Subcutaneous abdominal adipose tissue (tissue), 5 donors: ENCODE data around the gene CECR2.
"Not testable (repeated sequence)": the region's sequence is repeated elsewhere in the genome, so short reads cannot be mapped to it uniquely, and the experiment has no call there.

Experiments
- H3K27ac ChIP-seq: one replicate; pipeline ENCODE4 v1.7.0; 2013; ENCODE audit warnings: low read depth, mild to moderate bottlenecking, inconsistent platforms, low read length, moderate library complexity
- H3K27me3 ChIP-seq, 5 donors: one replicate each; pipeline ENCODE4 v1.7.0; 2013; ENCODE audit warnings: low read length in 5 of 5, inconsistent platforms in 1 of 5; ENCODE audit not compliant: control insufficient read depth in 5 of 5, insufficient read depth in 4 of 5
- H3K36me3 ChIP-seq, 5 donors: one replicate each; pipeline ENCODE4 v1.7.0; 2013; ENCODE audit warnings: low read length in 5 of 5; ENCODE audit not compliant: control insufficient read depth in 5 of 5, insufficient read depth in 5 of 5
- H3K4me1 ChIP-seq, 5 donors: one replicate each; pipeline ENCODE4 v1.7.0; 2013; ENCODE audit warnings: low read length in 5 of 5, mild to moderate bottlenecking in 3 of 5, moderate library complexity in 1 of 5; ENCODE audit not compliant: control insufficient read depth in 5 of 5, insufficient read depth in 5 of 5
- H3K4me3 ChIP-seq, 5 donors: one replicate each; pipeline ENCODE4 v1.7.0; 2013; ENCODE audit warnings: low read length in 5 of 5, low read depth in 1 of 5
- H3K9ac ChIP-seq, 5 donors: one replicate each; pipeline ENCODE4 v1.7.0; 2013; ENCODE audit warnings: low read length in 5 of 5, mild to moderate bottlenecking in 4 of 5, moderate library complexity in 3 of 5
- H3K9me3 ChIP-seq, 5 donors: one replicate each; pipeline ENCODE4 v1.7.0; 2013; ENCODE audit warnings: low read length in 5 of 5; ENCODE audit not compliant: control insufficient read depth in 5 of 5
- donor health status: healthy.
- donor health status: healthy.
- donor health status: healthy.
- donor health status: healthy.
- donor health status: healthy.

CECR2 gene

GRCh38 chr22:17418890-17419324 lies 49.6 kb downstream of the CECR2 start:
- Histone ChIP-seq H3K4me1 (no peaks in the 10 kb centered on the region), H3K9ac (no peak overlapping the region), H3K9me3 (no peaks in the 10 kb centered on the region)

GRCh38 chr22:17419348-17419747 lies 50.1 kb downstream of the CECR2 start:
- Histone ChIP-seq H3K36me3 (no peaks in the 10 kb centered on the region), H3K9me3 (no peaks in the 10 kb centered on the region), H3K27ac (no peak overlapping the region), H3K4me1 (no peaks in the 10 kb centered on the region), H3K9ac (no peak overlapping the region), H3K4me3 (no peak overlapping the region), H3K27me3 (no peaks in the 10 kb centered on the region)

More at GRCh38 chr22:17418890-17419324, 49.6 kb downstream of the CECR2 start:
- no peak overlapping the region for H3K27ac ChIP-seq
- no peaks in the 10 kb centered on the region for H3K36me3 ChIP-seq
- no peak overlapping the region for H3K4me3 ChIP-seq
- no peaks in the 10 kb centered on the region for H3K27me3 ChIP-seq

GRCh38 chr22:17422736-17423343 lies 53.6 kb downstream of the CECR2 start:
- no peaks in the 10 kb centered on the region for H3K9me3 ChIP-seq
- no peak overlapping the region for H3K4me3 ChIP-seq
- H3K27me3 ChIP-seq = no peaks in the 10 kb centered on the region
- no peak overlapping the region for H3K9ac ChIP-seq
- H3K4me1 ChIP-seq = no peaks in the 10 kb centered on the region
- H3K27ac ChIP-seq = no peak overlapping the region
- no peaks in the 10 kb centered on the region for H3K36me3 ChIP-seq

- H3K36me3 ChIP-seq = no peaks in the 10 kb centered on the region
- no peaks in the 10 kb centered on the region for H3K27me3 ChIP-seq
- H3K9me3 ChIP-seq = no peaks in the 10 kb centered on the region
- H3K27ac ChIP-seq = no peak overlapping the region
- no peak overlapping the region for H3K9ac ChIP-seq
- H3K4me1 ChIP-seq = no peaks in the 10 kb centered on the region
- H3K4me3 ChIP-seq = no peak overlapping the region
Measured at GRCh38 chr22:17423616-17424015, 54.4 kb downstream of the CECR2 start.

GRCh38 chr22:17427528-17427927 lies 58.3 kb downstream of the CECR2 start:
- not testable (repeated sequence) for H3K27ac ChIP-seq, H3K27me3 ChIP-seq, H3K9me3 ChIP-seq, H3K36me3 ChIP-seq, H3K4me3 ChIP-seq, H3K9ac ChIP-seq
- H3K4me1 ChIP-seq = peaks cover 3 to 11% (median 6%) of the 10 kb centered on the region in 5 donors

- Histone ChIP-seq H3K9ac (no peak overlapping the region), H3K4me3 (no peak overlapping the region), H3K27me3 (no peaks in the 10 kb centered on the region), H3K4me1 (peaks cover 3 to 11% (median 6%) of the 10 kb centered on the region in 5 donors), H3K9me3 (no peaks in the 10 kb centered on the region), H3K27ac (no peak overlapping the region), H3K36me3 (no peaks in the 10 kb centered on the region)
Measured at GRCh38 chr22:17429516-17429915, 60.3 kb downstream of the CECR2 start.

GRCh38 chr22:17430412-17430811 lies 61.2 kb downstream of the CECR2 start:
- Histone ChIP-seq H3K27ac (no peak overlapping the region), H3K36me3 (no peaks in the 10 kb centered on the region), H3K4me1 (peaks cover 3 to 11% (median 6%) of the 10 kb centered on the region in 5 donors), H3K4me3 (no peak overlapping the region), H3K9ac (no peak overlapping the region), H3K27me3 (no peaks in the 10 kb centered on the region), H3K9me3 (no peaks in the 10 kb centered on the region)

GRCh38 chr22:17431179-17431578 lies 61.9 kb downstream of the CECR2 start:
- Histone ChIP-seq H3K9ac (no peak overlapping the region), H3K4me3 (no peak overlapping the region), H3K27ac (no peak overlapping the region), H3K27me3 (no peaks in the 10 kb centered on the region), H3K4me1 (peaks cover 3 to 11% (median 7%) of the 10 kb centered on the region in 5 donors), H3K36me3 (no peaks in the 10 kb centered on the region), H3K9me3 (no peaks in the 10 kb centered on the region)

GRCh38 chr22:17434856-17435255 lies 65.6 kb downstream of the CECR2 start:
- H3K27ac ChIP-seq = no peak overlapping the region
- no peaks in the 10 kb centered on the region for H3K9me3 ChIP-seq
- peaks cover 3 to 15% (median 11%) of the 10 kb centered on the region in 5 donors for H3K4me1 ChIP-seq
- H3K9ac ChIP-seq = no peak overlapping the region
- no peaks in the 10 kb centered on the region for H3K27me3 ChIP-seq
- H3K36me3 ChIP-seq = no peaks in the 10 kb centered on the region
- no peak overlapping the region for H3K4me3 ChIP-seq

GRCh38 chr22:17435375-17435774 lies 66.1 kb downstream of the CECR2 start:
- Histone ChIP-seq H3K36me3 (no peaks in the 10 kb centered on the region), H3K4me3 (no peak overlapping the region), H3K4me1 (peaks cover 0 to 11% (median 6%) of the 10 kb centered on the region in 5 donors), H3K27me3 (no peaks in the 10 kb centered on the region), H3K27ac (no peak overlapping the region), H3K9ac (no peak overlapping the region), H3K9me3 (no peaks in the 10 kb centered on the region)
